Measurements from ENCODE around the gene WDFY2. TPM values are rescaled to one million over a fixed set of nuclear protein-coding genes. Genes with fewer than 3 reads are reported as not detected.
A peak's percentile ranks its signal among the peaks of the same experiment; 100 is the strongest.

WDFY2 gene
- total RNA-seq, 6 donors from 2014 or later, result 13.4 to 34.0 (median 18.8) TPM

- WGBS, 2 donors, result 79 to 85% methylated on average over 8 of the region's 8 CpGs
- Histone ChIP-seq H3K4me3 (no peak overlapping the region), H3K27me3 (no peaks in the 10 kb centered on the region), H3K9me3 (no peaks in the 10 kb centered on the region), H3K27ac (no peak overlapping the region), H3K4me1 (peaks cover 0 to 18% (median 2%) of the 10 kb centered on the region in 4 donors), H3K36me3 (peaks cover 0 to 11% (median 0%) of the 10 kb centered on the region in 4 donors)
- ATAC-seq (ENCODE audit: low FRiP score in 2 of 2), result no peak
- no peak for DNase-seq
- TF ChIP-seq POLR2AphosphoS5 (IDR thresholded peaks at IDR 0.05) (no peak), CTCF (IDR thresholded peaks at IDR 0.05) (no peak), EP300 (IDR thresholded peaks at IDR 0.05) (no peak), POLR2A (IDR thresholded peaks at IDR 0.05) (no peak)
Measured at GRCh38 chr13:51727634-51728274, 143.5 kb downstream of the WDFY2 start.

DNA sequence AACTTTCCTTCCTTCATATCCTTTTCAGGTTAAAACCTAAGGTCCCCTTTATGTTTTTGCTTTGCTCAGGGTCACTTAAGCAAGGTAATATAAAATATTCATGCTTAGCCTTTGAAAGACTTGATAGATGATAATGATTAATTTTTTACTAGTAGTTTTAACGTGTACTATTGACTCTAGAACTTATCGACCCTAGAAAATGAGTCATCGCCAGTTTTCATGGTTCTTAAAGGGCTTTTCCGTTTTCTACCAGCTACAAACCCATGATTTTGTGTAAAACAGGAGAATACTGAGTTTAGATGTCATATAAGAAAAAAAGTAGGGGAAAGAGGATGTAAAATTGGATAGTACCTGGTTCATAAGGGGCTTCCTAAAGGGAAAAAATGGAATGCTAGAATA, 144.0 kb downstream of the WDFY2 start:
- Histone ChIP-seq H3K4me1 (peaks cover 0 to 18% (median 3%) of the 10 kb centered on the region in 4 donors), H3K36me3 (peaks cover 0 to 11% (median 0%) of the 10 kb centered on the region in 4 donors), H3K27me3 (no peaks in the 10 kb centered on the region), H3K9me3 (no peaks in the 10 kb centered on the region), H3K27ac (no peak overlapping the region), H3K4me3 (no peak overlapping the region)
- TF ChIP-seq POLR2AphosphoS5 (IDR thresholded peaks at IDR 0.05), result no peak
- TF ChIP-seq CTCF (IDR thresholded peaks at IDR 0.05), result no peak
- TF ChIP-seq EP300 (IDR thresholded peaks at IDR 0.05), result no peak
- no peak for TF ChIP-seq POLR2A (IDR thresholded peaks at IDR 0.05)
- WGBS, 2 donors, result 71 to 83% methylated on average over 4 of the region's 4 CpGs
- ATAC-seq (ENCODE audit: low FRiP score in 2 of 2) (no peak), DNase-seq (no peak)

GRCh38 chr13:51728972-51729371, 144.7 kb downstream of the WDFY2 start:
- ATAC-seq (ENCODE audit: low FRiP score in 2 of 2) (no peak), DNase-seq (no peak)
- Histone ChIP-seq H3K27ac (no peak overlapping the region), H3K9me3 (no peaks in the 10 kb centered on the region), H3K4me1 (peaks cover 0 to 18% (median 6%) of the 10 kb centered on the region in 4 donors), H3K36me3 (peaks cover 0 to 11% (median 0%) of the 10 kb centered on the region in 4 donors), H3K4me3 (no peak overlapping the region), H3K27me3 (no peaks in the 10 kb centered on the region)
- TF ChIP-seq CTCF (IDR thresholded peaks at IDR 0.05) (no peak), EP300 (IDR thresholded peaks at IDR 0.05) (no peak), POLR2A (IDR thresholded peaks at IDR 0.05) (no peak)
- WGBS, 2 donors, result 91% methylated on average over 10 of the region's 10 CpGs

DNA sequence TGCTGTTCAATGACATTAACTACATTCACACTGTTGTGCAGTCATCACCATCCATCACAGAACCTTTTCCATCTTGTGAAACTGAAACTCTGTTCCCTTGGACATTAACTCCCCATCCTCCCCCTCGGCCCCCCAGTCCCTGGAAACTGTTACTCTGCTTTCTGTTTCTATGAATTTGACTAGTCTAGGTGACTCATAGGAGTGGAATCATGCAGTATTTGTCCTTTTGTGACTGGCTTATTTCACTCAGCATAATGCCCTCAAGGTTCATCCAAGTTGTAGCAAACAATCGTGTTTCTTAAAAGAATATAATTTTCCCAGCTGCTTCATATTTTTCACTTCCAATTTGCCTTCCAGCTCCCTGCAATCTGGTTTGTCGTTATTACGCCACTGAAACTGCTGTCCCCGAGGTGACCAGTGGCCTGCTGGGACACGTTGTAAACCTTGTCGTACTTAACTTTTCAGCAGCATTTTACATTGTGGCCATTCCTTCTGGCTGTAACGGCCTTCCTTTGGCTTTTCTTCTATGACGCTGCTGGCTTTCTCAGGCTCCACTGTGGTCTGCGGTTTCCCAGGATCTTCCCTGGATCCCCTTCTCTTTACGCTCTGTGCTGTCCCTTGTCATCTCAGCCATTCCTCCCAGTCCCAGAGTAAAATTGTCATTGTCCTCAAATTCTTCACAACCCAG, 145.7 kb downstream of the WDFY2 start:
- DNase-seq (no peak), ATAC-seq (ENCODE audit: low FRiP score in 2 of 2) (peak; percentile 61 to 80)
- H3K36me3 ChIP-seq, result peaks cover 0 to 12% (median 0%) of the 10 kb centered on the region in 4 donors
- TF ChIP-seq POLR2A (IDR thresholded peaks at IDR 0.05), result no peak
- no peak for TF ChIP-seq CTCF (IDR thresholded peaks at IDR 0.05)
- no peak for TF ChIP-seq EP300 (IDR thresholded peaks at IDR 0.05)
- no peak for TF ChIP-seq POLR2AphosphoS5 (IDR thresholded peaks at IDR 0.05)
- H3K27ac ChIP-seq, result peak overlapping the region in 3 of 4 donors; percentile 34 to 66 (median 36)
- H3K4me3 ChIP-seq, result no peak overlapping the region
- no peaks in the 10 kb centered on the region for H3K27me3 ChIP-seq
- no peaks in the 10 kb centered on the region for H3K9me3 ChIP-seq
- peaks cover 0 to 18% (median 7%) of the 10 kb centered on the region in 4 donors for H3K4me1 ChIP-seq
- 70 to 82% methylated on average over 11 of the region's 11 CpGs for whole genome bisulfite sequencing, 2 donors

Measured in upper lobe of left lung (tissue), 6 donors.